ENCODE results near the gene SLC37A3.

The SLC37A3 gene

DNA sequence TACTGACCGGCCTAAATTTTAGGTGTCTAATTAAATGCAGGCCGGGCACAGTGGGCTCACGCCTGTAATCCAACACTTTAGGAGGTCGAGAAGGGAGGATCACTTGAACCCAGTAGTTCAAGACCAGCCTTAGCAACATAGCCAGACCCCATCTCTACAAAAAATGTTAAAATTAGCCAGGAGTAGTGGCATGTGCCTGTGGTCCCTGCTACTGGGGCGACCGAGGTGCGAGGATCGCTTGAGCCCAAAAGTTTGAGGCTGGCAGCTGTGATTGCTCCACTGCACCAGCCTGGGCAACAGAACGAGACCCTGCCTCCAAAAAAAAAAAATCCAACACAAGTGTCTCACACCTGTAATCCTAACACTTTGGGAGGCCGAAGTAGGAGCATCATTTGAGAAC is 491 bp upstream of the SLC37A3 start:
- TF ChIP-seq, protein P1, sequence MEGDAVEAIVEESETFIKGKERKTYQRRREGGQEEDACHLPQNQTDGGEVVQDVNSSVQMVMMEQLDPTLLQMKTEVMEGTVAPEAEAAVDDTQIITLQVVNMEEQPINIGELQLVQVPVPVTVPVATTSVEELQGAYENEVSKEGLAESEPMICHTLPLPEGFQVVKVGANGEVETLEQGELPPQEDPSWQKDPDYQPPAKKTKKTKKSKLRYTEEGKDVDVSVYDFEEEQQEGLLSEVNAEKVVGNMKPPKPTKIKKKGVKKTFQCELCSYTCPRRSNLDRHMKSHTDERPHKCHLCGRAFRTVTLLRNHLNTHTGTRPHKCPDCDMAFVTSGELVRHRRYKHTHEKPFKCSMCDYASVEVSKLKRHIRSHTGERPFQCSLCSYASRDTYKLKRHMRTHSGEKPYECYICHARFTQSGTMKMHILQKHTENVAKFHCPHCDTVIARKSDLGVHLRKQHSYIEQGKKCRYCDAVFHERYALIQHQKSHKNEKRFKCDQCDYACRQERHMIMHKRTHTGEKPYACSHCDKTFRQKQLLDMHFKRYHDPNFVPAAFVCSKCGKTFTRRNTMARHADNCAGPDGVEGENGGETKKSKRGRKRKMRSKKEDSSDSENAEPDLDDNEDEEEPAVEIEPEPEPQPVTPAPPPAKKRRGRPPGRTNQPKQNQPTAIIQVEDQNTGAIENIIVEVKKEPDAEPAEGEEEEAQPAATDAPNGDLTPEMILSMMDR (IDR thresholded peaks at IDR 0.05): no peak
- H3K4me3 ChIP-seq (ENCODE audit: low read depth in 1 of 2, low read length in 1 of 2): peak overlapping the region; percentile 84 to 99
- H3K9me3 ChIP-seq: no peaks in the 10 kb centered on the region
- H3K4me1 ChIP-seq (ENCODE audit: control insufficient read depth in 1 of 2, insufficient read depth in 1 of 2, low read depth in 1 of 2, low read length in 1 of 2): peaks cover 77 to 91% of the 10 kb centered on the region in 2 experiments
- H3K36me3 ChIP-seq: no peaks in the 10 kb centered on the region
- H3K27ac ChIP-seq: no peak overlapping the region
- no peaks in the 10 kb centered on the region for H3K27me3 ChIP-seq

DNA sequence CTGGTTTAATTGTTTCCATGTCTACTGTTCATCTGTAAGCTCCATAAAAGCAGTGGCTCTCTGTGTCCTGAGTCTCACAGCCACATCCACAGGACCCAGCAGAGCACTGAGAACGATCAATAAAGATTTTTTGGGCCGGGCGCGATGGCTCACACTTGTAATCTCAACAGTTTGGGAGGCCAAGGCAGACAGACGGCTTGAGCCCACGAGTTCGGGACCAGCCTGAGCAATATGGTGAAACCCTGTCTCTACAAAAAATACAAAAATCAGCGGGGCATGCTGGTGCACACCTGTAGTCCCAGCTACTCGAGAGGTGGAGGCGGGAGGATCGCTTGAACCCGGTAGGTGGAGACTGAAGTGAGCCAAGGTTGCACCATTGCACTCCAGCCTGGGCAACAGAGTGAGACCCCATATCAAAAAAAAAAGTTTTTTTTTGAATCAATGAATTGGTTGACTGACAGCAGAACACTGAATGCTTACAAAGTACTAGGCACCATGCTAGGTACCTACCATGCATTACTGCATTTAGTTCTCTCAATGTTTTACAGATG is 4.5 kb downstream of the SLC37A3 start:
- TF ChIP-seq, protein P1 (IDR thresholded peaks at IDR 0.05): no peak
- no peaks in the 10 kb centered on the region for H3K9me3 ChIP-seq
- no peak overlapping the region for H3K4me3 ChIP-seq (ENCODE audit: low read depth in 1 of 2, low read length in 1 of 2)
- peak overlapping the region; percentile 76 for H3K27ac ChIP-seq
- H3K27me3 ChIP-seq: no peaks in the 10 kb centered on the region
- H3K4me1 ChIP-seq (ENCODE audit: control insufficient read depth in 1 of 2, insufficient read depth in 1 of 2, low read depth in 1 of 2, low read length in 1 of 2): peaks cover 85 to 94% of the 10 kb centered on the region in 2 experiments
- H3K36me3 ChIP-seq: peaks cover 5% of the 10 kb centered on the region

GRCh38 chr7:140391634-140392033 is 6.7 kb downstream of the SLC37A3 start:
- peak overlapping the region; percentile 58 to 69 for H3K4me3 ChIP-seq (ENCODE audit: low read depth in 1 of 2, low read length in 1 of 2)
- H3K27ac ChIP-seq: peak overlapping the region; percentile 76
- TF ChIP-seq, protein P1 (IDR thresholded peaks at IDR 0.05): no peak
- no peaks in the 10 kb centered on the region for H3K9me3 ChIP-seq
- H3K27me3 ChIP-seq: no peaks in the 10 kb centered on the region
- peaks cover 6% of the 10 kb centered on the region for H3K36me3 ChIP-seq
- H3K4me1 ChIP-seq (ENCODE audit: control insufficient read depth in 1 of 2, insufficient read depth in 1 of 2, low read depth in 1 of 2, low read length in 1 of 2): peaks cover 79 to 95% of the 10 kb centered on the region in 2 experiments

DNA sequence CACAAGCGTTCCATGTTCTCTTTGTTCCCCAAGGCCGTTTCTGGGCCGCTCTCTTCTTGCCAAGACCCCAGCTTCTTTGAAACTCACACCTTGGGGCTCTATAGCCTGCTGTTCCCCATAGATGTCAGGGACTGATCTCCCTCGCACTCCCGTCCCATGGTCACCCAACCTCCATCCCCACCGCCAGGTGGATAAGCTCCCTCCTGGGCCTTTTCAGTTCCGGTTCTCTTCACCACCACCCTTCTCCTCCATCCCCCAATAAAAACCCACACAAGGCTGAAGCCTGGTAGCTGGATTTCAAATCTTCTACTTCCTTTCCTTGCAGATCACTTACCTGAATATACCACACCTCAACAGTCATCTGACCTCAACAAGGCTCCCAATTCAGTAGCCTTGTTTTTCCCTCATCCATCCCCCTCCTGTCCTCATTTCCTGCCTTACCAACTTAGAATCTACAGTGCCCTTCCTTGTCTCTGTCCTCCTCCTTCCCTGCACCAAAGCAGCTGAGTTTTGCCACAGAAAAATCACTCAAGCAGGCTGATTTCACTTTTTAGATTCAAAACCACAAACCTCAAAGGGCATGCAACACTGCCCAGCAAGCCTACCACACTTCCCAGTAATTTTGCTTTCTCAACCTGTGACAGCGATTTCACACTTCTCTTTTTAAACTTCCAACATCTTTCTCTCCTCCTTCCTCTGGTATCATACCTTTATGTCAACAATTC is 7.7 kb downstream of the SLC37A3 start:
- peak overlapping the region; percentile 58 to 69 for H3K4me3 ChIP-seq (ENCODE audit: low read depth in 1 of 2, low read length in 1 of 2)
- peaks cover 14% of the 10 kb centered on the region for H3K36me3 ChIP-seq
- no peaks in the 10 kb centered on the region for H3K9me3 ChIP-seq
- TF ChIP-seq, protein P1 (IDR thresholded peaks at IDR 0.05): no peak
- peaks cover 71 to 93% of the 10 kb centered on the region in 2 experiments for H3K4me1 ChIP-seq (ENCODE audit: control insufficient read depth in 1 of 2, insufficient read depth in 1 of 2, low read depth in 1 of 2, low read length in 1 of 2)
- H3K27ac ChIP-seq: peak overlapping the region; percentile 76
- no peaks in the 10 kb centered on the region for H3K27me3 ChIP-seq

DNA sequence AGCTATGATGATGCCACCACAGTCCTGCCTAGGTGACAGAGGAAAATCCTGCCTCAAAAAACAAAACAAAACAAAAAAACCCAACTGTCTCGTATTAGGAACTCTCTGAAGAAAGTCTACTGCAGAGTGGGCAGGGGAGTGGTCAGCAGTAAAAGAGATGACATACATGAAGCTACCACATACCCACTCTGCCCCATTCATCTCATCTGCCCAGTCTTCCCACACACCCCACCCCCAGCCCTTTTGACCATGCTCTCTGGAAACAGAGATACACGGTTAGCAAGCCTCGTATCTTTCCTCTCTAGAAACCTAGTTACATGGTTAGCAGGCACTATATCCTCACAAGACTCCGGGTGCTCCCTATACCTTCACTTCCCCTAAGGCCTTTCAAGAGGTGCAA is 8.3 kb downstream of the SLC37A3 start:
- H3K27me3 ChIP-seq: no peaks in the 10 kb centered on the region
- peak overlapping the region; percentile 58 to 69 for H3K4me3 ChIP-seq (ENCODE audit: low read depth in 1 of 2, low read length in 1 of 2)
- TF ChIP-seq, protein P1 (IDR thresholded peaks at IDR 0.05): no peak
- H3K36me3 ChIP-seq: peaks cover 14% of the 10 kb centered on the region
- H3K27ac ChIP-seq: peak overlapping the region; percentile 76
- no peaks in the 10 kb centered on the region for H3K9me3 ChIP-seq
- peaks cover 74 to 95% of the 10 kb centered on the region in 2 experiments for H3K4me1 ChIP-seq (ENCODE audit: control insufficient read depth in 1 of 2, insufficient read depth in 1 of 2, low read depth in 1 of 2, low read length in 1 of 2)
